SK-N-SH (cell line): ENCODE measurements around the gene MYDGF. TPM values are rescaled to one million over a fixed set of nuclear protein-coding genes. Genes with fewer than 3 reads are reported as not detected.

ENCODE experiments used
- CTCF ChIA-PET: fragments of 300-600, 350-600 bp; formaldehyde crosslinking; extraction: SDS; loops from one replicate; lab custom pipeline; 2021; lab: Yijun Ruan, JAX
- POLR2A ChIA-PET: fragments of 350-600 bp; sonication (Branson Sonifier 250); formaldehyde crosslinking; extraction: SDS; loops from one replicate; lab custom pipeline; 2020; ENCODE audit warnings: antibody characterized with exemption, inconsistent platforms; lab: Yijun Ruan, JAX
- DNase-seq: peaks from one replicate; pipeline ENCODE4 v3.0.0; 2012
- H2AFZ ChIP-seq: fragments of 200-600 bp; sonication (generic); 2 replicates; pipeline ENCODE4 v1.8.1; 2016; ENCODE audit warnings: antibody characterized with exemption, mild to moderate bottlenecking, low read depth
- H3F3A ChIP-seq: fragments of 200-600 bp; sonication (generic); replicated peaks from 2 replicates; pipeline ENCODE3; 2016; ENCODE audit warnings: antibody characterized with exemption, mild to moderate bottlenecking; ENCODE audit not compliant: insufficient read depth
- H3K27ac ChIP-seq, 2 experiments: fragments of 200-500 bp in 1 of 2; fragments of 200-600 bp in 1 of 2; sonication (Bioruptor generic) in 1 of 2; sonication (generic), shearing (Covaris generic) in 1 of 2; 2 replicates each; pipeline versions ENCODE4 v1.5.1 to v1.6.1; 2014 to 2016; ENCODE audit warnings: low read depth in 2 of 2, inconsistent platforms in 1 of 2, low read length in 1 of 2, mild to moderate bottlenecking in 1 of 2, mixed read lengths in 1 of 2
- H3K27me3 ChIP-seq: fragments of 200-600 bp; sonication (generic), shearing (Covaris generic); 2 replicates; pipeline ENCODE4 v1.6.1; 2016; ENCODE audit warnings: mixed run types; ENCODE audit not compliant: insufficient read depth
- H3K36me3 ChIP-seq, 2 experiments: fragments of 200-500 bp in 1 of 2; fragments of 200-600 bp in 1 of 2; sonication (Bioruptor generic) in 1 of 2; sonication (generic) in 1 of 2; replicated peaks in 1 of 2; 2 replicates each; pipeline versions ENCODE3 to v1.5.1; 2014 to 2016; ENCODE audit warnings: low read length in 1 of 2, mild to moderate bottlenecking in 1 of 2; ENCODE audit not compliant: insufficient read depth in 2 of 2, control insufficient read depth in 1 of 2
- H3K4me1 ChIP-seq, 2 experiments: fragments of 200-500 bp in 1 of 2; fragments of 200-600 bp in 1 of 2; sonication (Bioruptor generic) in 1 of 2; sonication (generic), shearing (Covaris generic) in 1 of 2; 2 replicates each; pipeline versions ENCODE4 v1.5.1 to v1.6.1; 2014 to 2016; ENCODE audit warnings: low read depth in 1 of 2, low read length in 1 of 2, mixed run types in 1 of 2; ENCODE audit not compliant: insufficient read depth in 2 of 2, control insufficient read depth in 1 of 2
- H3K4me2 ChIP-seq: fragments of 200-600 bp; sonication (generic), shearing (Covaris generic); 2 replicates; pipeline ENCODE4 v1.6.1; 2017; ENCODE audit warnings: mixed run types
- H3K4me3 ChIP-seq, 2 experiments: fragments of 200-500 bp in 1 of 2; fragments of 200-600 bp in 1 of 2; sonication (Bioruptor generic) in 1 of 2; sonication (generic), shearing (Covaris generic) in 1 of 2; 2 replicates each; pipeline versions ENCODE4 v1.5.1 to v1.8.1; 2014 to 2016; ENCODE audit warnings: low read depth in 2 of 2, inconsistent platforms in 1 of 2, low read length in 1 of 2, mild to moderate bottlenecking in 1 of 2, mixed read lengths in 1 of 2, moderate library complexity in 1 of 2
- H3K79me2 ChIP-seq: fragments of 200-600 bp; sonication (generic); 2 replicates; pipeline ENCODE4 v1.8.1; 2017; ENCODE audit warnings: mild to moderate bottlenecking; ENCODE audit not compliant: insufficient read depth
- H3K9ac ChIP-seq: fragments of 200-600 bp; sonication (generic); 2 replicates; pipeline ENCODE4 v1.6.1; 2017; ENCODE audit warnings: mixed run types
- H3K9me2 ChIP-seq: fragments of 200-600 bp; sonication (generic); 2 replicates; pipeline ENCODE4 v1.6.1; 2017; ENCODE audit warnings: mixed run types
- H3K9me3 ChIP-seq: fragments of 200-600 bp; sonication (generic); 2 replicates; pipeline ENCODE4 v1.6.1; 2017; ENCODE audit warnings: mixed run types, mild to moderate bottlenecking, moderate library complexity
- H4K20me1 ChIP-seq: fragments of 200-600 bp; sonication (generic); 2 replicates; pipeline ENCODE4 v1.6.1; 2017; ENCODE audit warnings: mild to moderate bottlenecking, mixed run types; ENCODE audit not compliant: insufficient read depth
- CHD2 ChIP-seq: fragments of 150-350 bp; IDR thresholded peaks from 2 replicates; pipeline ENCODE4 v1.6.1; 2018; ENCODE audit warnings: low read length; ENCODE audit not compliant: partially characterized antibody
- FOXJ3 ChIP-seq: sonication (generic); formaldehyde crosslinking; IDR thresholded peaks from 2 replicates; pipeline ENCODE4 v1.5.1; 2020; ENCODE audit warnings: mild to moderate bottlenecking, missing genetic modification reagents
- FOXM1 ChIP-seq: IDR thresholded peaks from 2 replicates; pipeline ENCODE4 v1.4.0; 2012; ENCODE audit warnings: low read depth, mild to moderate bottlenecking
- GABPA ChIP-seq: IDR thresholded peaks from 2 replicates; pipeline ENCODE4 v1.4.0; 2012; ENCODE audit warnings: low read depth, mild to moderate bottlenecking
- GATA2 ChIP-seq: sonication (generic); formaldehyde crosslinking; IDR thresholded peaks from 2 replicates; pipeline ENCODE4 v1.5.0; 2020; ENCODE audit warnings: mild to moderate bottlenecking, missing genetic modification reagents
- MEF2A ChIP-seq: IDR thresholded peaks from 2 replicates; pipeline ENCODE4 v1.4.0; 2012; ENCODE audit warnings: low read depth, borderline replicate concordance
- NFIC ChIP-seq: IDR thresholded peaks from 2 replicates; pipeline ENCODE4 v1.4.0; 2012; ENCODE audit warnings: borderline replicate concordance
- RAD21 ChIP-seq: IDR thresholded peaks from 2 replicates; pipeline ENCODE4 v1.6.1; 2012; ENCODE audit warnings: mild to moderate bottlenecking, low read length
- RCOR1 ChIP-seq: fragments of 150-350 bp; IDR thresholded peaks from 2 replicates; pipeline ENCODE4 v1.6.1; 2017; ENCODE audit warnings: antibody characterized with exemption, low read length
- RXRA ChIP-seq: IDR thresholded peaks from 2 replicates; pipeline ENCODE4 v1.4.0; 2012; ENCODE audit warnings: low read depth, mild to moderate bottlenecking, borderline replicate concordance
- SIN3A ChIP-seq: IDR thresholded peaks from 2 replicates; pipeline ENCODE4 v1.6.1; 2012; ENCODE audit warnings: low read depth, mild to moderate bottlenecking, low read length, moderate library complexity, borderline replicate concordance
- TAF1 ChIP-seq: IDR thresholded peaks from 2 replicates; pipeline ENCODE4 v1.6.1; 2012; ENCODE audit warnings: low read depth, mild to moderate bottlenecking, low read length, moderate library complexity, borderline replicate concordance
- WGBS: methylation state at CpG from one replicate; pipeline ENCODE4 v1.1.6; 2017; ENCODE audit warnings: low lambda C conversion rate; 5-methylcytosine and 5-hydroxymethylcytosine counted together
- polyA plus RNA-seq, 3 experiments: library from polyadenylated mRNA; depleted of rRNA; stranded (reverse); fragments of >200 nt; gene quantifications; 2 replicates each; pipeline ENCODE4 v1.2.3, GENCODE V29; 2012
- TF ChIP-seq, protein P1 (sequence below): IDR thresholded peaks from 2 replicates; pipeline ENCODE4 v1.4.0; 2012; ENCODE audit warnings: low read depth, borderline replicate concordance
- TF ChIP-seq, protein P2 (sequence below): fragments of 200-600 bp; sonication (generic); IDR thresholded peaks from 2 replicates; pipeline ENCODE4 v1.6.1; 2017; ENCODE audit warnings: antibody characterized with exemption, mild to moderate bottlenecking, moderate library complexity
- TF ChIP-seq, protein P3 (sequence below): fragments of 150-350 bp; IDR thresholded peaks from 2 replicates; pipeline ENCODE4 v1.6.1; 2017; ENCODE audit warnings: antibody characterized with exemption, low read length, low read depth, borderline replicate concordance
- TF ChIP-seq, protein P4 (sequence below): IDR thresholded peaks from 2 replicates; pipeline ENCODE4 v1.4.0; 2012; ENCODE audit warnings: low read depth

Gene MYDGF
- polyA plus RNA-seq, 1 of the 3 experiments (the other 2 are of a cell fraction) = 312 TPM

DNA sequence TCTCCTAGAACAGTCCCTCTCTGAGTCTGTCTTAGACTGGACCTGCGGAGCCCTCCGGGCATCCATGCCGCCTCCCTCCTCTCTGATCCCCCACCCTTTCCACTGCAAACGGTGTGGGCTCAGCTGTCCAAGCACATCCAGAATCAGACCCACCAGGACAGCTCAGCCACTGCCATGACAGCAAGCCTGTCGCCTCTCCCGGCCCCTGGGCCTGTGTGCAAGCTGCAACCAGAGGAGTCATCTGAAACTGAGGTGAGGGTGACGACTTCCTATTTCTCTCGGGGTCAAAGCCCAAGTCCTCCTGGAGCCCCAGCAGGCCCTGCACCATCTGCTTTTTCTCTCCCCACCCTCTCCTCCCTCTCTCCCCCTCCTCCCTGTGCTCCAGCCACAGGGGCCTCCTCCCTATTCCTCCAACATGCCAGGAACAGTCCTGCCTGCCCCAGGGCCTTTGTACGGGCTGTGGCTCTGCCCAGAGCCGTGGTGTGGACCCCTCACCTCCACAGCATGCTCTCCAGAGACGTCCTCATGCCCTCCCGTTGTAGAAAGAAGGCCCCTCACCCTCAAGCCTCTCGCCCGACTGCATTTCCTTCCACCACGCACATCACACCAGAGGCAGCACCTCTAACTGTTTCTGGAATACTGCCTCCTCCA lies 23.5 kb upstream of the MYDGF start (continued):
- TF ChIP-seq, protein P1, sequence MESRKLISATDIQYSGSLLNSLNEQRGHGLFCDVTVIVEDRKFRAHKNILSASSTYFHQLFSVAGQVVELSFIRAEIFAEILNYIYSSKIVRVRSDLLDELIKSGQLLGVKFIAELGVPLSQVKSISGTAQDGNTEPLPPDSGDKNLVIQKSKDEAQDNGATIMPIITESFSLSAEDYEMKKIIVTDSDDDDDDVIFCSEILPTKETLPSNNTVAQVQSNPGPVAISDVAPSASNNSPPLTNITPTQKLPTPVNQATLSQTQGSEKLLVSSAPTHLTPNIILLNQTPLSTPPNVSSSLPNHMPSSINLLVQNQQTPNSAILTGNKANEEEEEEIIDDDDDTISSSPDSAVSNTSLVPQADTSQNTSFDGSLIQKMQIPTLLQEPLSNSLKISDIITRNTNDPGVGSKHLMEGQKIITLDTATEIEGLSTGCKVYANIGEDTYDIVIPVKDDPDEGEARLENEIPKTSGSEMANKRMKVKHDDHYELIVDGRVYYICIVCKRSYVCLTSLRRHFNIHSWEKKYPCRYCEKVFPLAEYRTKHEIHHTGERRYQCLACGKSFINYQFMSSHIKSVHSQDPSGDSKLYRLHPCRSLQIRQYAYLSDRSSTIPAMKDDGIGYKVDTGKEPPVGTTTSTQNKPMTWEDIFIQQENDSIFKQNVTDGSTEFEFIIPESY = no peak

DNA sequence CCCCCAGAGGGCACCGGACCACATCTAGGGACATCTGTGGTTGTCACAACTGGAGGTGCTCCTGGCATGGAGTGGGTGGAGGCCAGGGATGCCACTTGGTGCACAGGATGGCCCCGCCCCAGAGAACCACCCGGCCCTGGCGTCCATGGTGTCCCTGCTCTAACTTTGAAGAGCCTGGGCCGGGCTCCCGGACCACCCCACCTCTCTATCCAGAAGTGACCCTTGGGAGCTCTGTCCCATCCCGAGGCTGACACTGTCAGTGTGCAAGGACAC lies 22.9 kb upstream of the MYDGF start:
- H2AFZ ChIP-seq = no peak overlapping the region
- no peak overlapping the region for H3K4me3 ChIP-seq
- DNase-seq = no peak
- H3F3A ChIP-seq = peaks cover 31% of the 10 kb centered on the region
- TF ChIP-seq GATA2 (no peak), CHD2 (no peak), MEF2A (no peak), NFIC (no peak), RCOR1 (no peak), SIN3A (no peak), RXRA (no peak), FOXM1 (no peak), RAD21 (no peak), FOXJ3 (CRISPR knock-in tag) (no peak), GABPA (no peak), TAF1 (no peak)
- TF ChIP-seq, protein P2, sequence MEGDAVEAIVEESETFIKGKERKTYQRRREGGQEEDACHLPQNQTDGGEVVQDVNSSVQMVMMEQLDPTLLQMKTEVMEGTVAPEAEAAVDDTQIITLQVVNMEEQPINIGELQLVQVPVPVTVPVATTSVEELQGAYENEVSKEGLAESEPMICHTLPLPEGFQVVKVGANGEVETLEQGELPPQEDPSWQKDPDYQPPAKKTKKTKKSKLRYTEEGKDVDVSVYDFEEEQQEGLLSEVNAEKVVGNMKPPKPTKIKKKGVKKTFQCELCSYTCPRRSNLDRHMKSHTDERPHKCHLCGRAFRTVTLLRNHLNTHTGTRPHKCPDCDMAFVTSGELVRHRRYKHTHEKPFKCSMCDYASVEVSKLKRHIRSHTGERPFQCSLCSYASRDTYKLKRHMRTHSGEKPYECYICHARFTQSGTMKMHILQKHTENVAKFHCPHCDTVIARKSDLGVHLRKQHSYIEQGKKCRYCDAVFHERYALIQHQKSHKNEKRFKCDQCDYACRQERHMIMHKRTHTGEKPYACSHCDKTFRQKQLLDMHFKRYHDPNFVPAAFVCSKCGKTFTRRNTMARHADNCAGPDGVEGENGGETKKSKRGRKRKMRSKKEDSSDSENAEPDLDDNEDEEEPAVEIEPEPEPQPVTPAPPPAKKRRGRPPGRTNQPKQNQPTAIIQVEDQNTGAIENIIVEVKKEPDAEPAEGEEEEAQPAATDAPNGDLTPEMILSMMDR = no peak
- TF ChIP-seq, protein P3, sequence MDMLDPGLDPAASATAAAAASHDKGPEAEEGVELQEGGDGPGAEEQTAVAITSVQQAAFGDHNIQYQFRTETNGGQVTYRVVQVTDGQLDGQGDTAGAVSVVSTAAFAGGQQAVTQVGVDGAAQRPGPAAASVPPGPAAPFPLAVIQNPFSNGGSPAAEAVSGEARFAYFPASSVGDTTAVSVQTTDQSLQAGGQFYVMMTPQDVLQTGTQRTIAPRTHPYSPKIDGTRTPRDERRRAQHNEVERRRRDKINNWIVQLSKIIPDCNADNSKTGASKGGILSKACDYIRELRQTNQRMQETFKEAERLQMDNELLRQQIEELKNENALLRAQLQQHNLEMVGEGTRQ = no peak
- TF ChIP-seq, protein P4, sequence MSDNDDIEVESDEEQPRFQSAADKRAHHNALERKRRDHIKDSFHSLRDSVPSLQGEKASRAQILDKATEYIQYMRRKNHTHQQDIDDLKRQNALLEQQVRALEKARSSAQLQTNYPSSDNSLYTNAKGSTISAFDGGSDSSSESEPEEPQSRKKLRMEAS = no peak
- TF ChIP-seq, all 33 proteins: peak for 0
- Histone ChIP-seq H4K20me1 (no peaks in the 10 kb centered on the region), H3K9ac (no peak overlapping the region), H3K9me3 (no peaks in the 10 kb centered on the region), H3K27ac (no peak overlapping the region), H3K79me2 (no peaks in the 10 kb centered on the region; the same call in 1 of the 2 replicates), H3K9me2 (no peaks in the 10 kb centered on the region), H3K27me3 (no peaks in the 10 kb centered on the region), H3K36me3 (peaks cover 36 to 61% of the 10 kb centered on the region in 2 experiments), H3K4me2 (no peak overlapping the region), H3K4me1 (peaks cover 0 to 28% of the 10 kb centered on the region in 2 experiments; a peak in 2 of 4 replicates)
- WGBS = 100% methylated on average over 1 of the region's 7 CpGs
- ChIA-PET POLR2A (no interaction called here), CTCF (no interaction called here)
